Measurements from ENCODE around the gene DPRX. TPM values are rescaled to one million over a fixed set of nuclear protein-coding genes. Genes with fewer than 3 reads are reported as not detected.

DPRX gene
- total RNA-seq, 1 donor from 2014 or later, result not detected

GRCh38 chr19:53657330-53657729 is 25.5 kb downstream of the DPRX start:
- Mint-ChIP-seq H3K27me3 (ENCODE audit: low read depth) (no peaks in the 10 kb centered on the region), H3K4me3 (no peak overlapping the region), H3K36me3 (peaks cover 7% of the 10 kb centered on the region), H3K27ac (no peak overlapping the region), H3K9me3 (peaks cover 15% of the 10 kb centered on the region), H3K4me1 (peaks cover 12% of the 10 kb centered on the region)
- no peak for TF ChIP-seq CTCF (IDR thresholded peaks at IDR 0.05; ENCODE audit: unreplicated experiment)
- DNase-seq (ENCODE audit: low spot score in 2 of 2, unreplicated experiment in 2 of 2), result no peak

- TF ChIP-seq CTCF (IDR thresholded peaks at IDR 0.05; ENCODE audit: unreplicated experiment), result no peak
- no peaks in the 10 kb centered on the region for H3K27me3 Mint-ChIP-seq (ENCODE audit: low read depth)
- peaks cover 12% of the 10 kb centered on the region for H3K4me1 Mint-ChIP-seq
- H3K36me3 Mint-ChIP-seq, result peaks cover 6% of the 10 kb centered on the region
- no peak overlapping the region for H3K4me3 Mint-ChIP-seq
- H3K27ac Mint-ChIP-seq, result no peak overlapping the region
- no peak for DNase-seq (ENCODE audit: low spot score in 2 of 2, unreplicated experiment in 2 of 2)
- H3K9me3 Mint-ChIP-seq, result peaks cover 14% of the 10 kb centered on the region
These were observed 26.0 kb downstream of the DPRX start for GRCh38 chr19:53657778-53658177.

GRCh38 chr19:53659292-53659691 is 27.5 kb downstream of the DPRX start:
- Mint-ChIP-seq H3K27me3 (ENCODE audit: low read depth) (no peaks in the 10 kb centered on the region), H3K4me3 (no peak overlapping the region), H3K36me3 (peaks cover 5% of the 10 kb centered on the region), H3K9me3 (peaks cover 9% of the 10 kb centered on the region), H3K27ac (peak overlapping the region; percentile 54), H3K4me1 (peaks cover 12% of the 10 kb centered on the region)
- DNase-seq (ENCODE audit: low spot score in 2 of 2, unreplicated experiment in 2 of 2), result peak; percentile 31 to 57
- TF ChIP-seq CTCF (IDR thresholded peaks at IDR 0.05; ENCODE audit: unreplicated experiment), result no peak

- DNase-seq (ENCODE audit: low spot score in 2 of 2, unreplicated experiment in 2 of 2), result no peak
- H3K9me3 Mint-ChIP-seq, result peaks cover 4% of the 10 kb centered on the region
- no peak for TF ChIP-seq CTCF (IDR thresholded peaks at IDR 0.05; ENCODE audit: unreplicated experiment)
- no peak overlapping the region for H3K27ac Mint-ChIP-seq
- H3K4me1 Mint-ChIP-seq, result peaks cover 12% of the 10 kb centered on the region
- peaks cover 2% of the 10 kb centered on the region for H3K36me3 Mint-ChIP-seq
- H3K4me3 Mint-ChIP-seq, result no peak overlapping the region
- no peaks in the 10 kb centered on the region for H3K27me3 Mint-ChIP-seq (ENCODE audit: low read depth)
These were observed 28.8 kb downstream of the DPRX start for GRCh38 chr19:53660584-53660983.

- no peaks in the 10 kb centered on the region for H3K27me3 Mint-ChIP-seq (ENCODE audit: low read depth)
- H3K4me1 Mint-ChIP-seq, result peaks cover 12% of the 10 kb centered on the region
- no peaks in the 10 kb centered on the region for H3K9me3 Mint-ChIP-seq
- DNase-seq (ENCODE audit: low spot score in 2 of 2, unreplicated experiment in 2 of 2), result no peak
- H3K4me3 Mint-ChIP-seq, result no peak overlapping the region
- no peaks in the 10 kb centered on the region for H3K36me3 Mint-ChIP-seq
- no peak overlapping the region for H3K27ac Mint-ChIP-seq
- TF ChIP-seq CTCF (IDR thresholded peaks at IDR 0.05; ENCODE audit: unreplicated experiment), result no peak
These were observed 30.4 kb downstream of the DPRX start for GRCh38 chr19:53662209-53662608.

GRCh38 chr19:53664152-53664551 is 32.4 kb downstream of the DPRX start:
- Mint-ChIP-seq H3K9me3 (no peaks in the 10 kb centered on the region), H3K27ac (no peak overlapping the region), H3K36me3 (no peaks in the 10 kb centered on the region), H3K27me3 (ENCODE audit: low read depth) (no peaks in the 10 kb centered on the region), H3K4me1 (peaks cover 8% of the 10 kb centered on the region), H3K4me3 (no peak overlapping the region)
- DNase-seq (ENCODE audit: low spot score in 2 of 2, unreplicated experiment in 2 of 2), result no peak
- no peak for TF ChIP-seq CTCF (IDR thresholded peaks at IDR 0.05; ENCODE audit: unreplicated experiment)
